GM23338 (cell line): Measurements from ENCODE around the gene PIRT. TPM values are rescaled to one million over a fixed set of nuclear protein-coding genes. Genes with fewer than 3 reads are reported as not detected.

Experiments
- ATAC-seq: fragments of 200-7000 bp; cut with Tn5 transposase; 3 replicates; pipeline ENCODE4 v1.9.1; 2020
- DNase-seq: peaks from one replicate; pipeline ENCODE4 v3.0.0-alpha.2; 2015; ENCODE audit warnings: low spot score
- H2AFZ ChIP-seq: fragments of 200-600 bp; sonication (generic); 2 replicates; pipeline ENCODE4 v1.8.0; 2016; ENCODE audit warnings: antibody characterized with exemption, mild to moderate bottlenecking, moderate library complexity
- H3F3A ChIP-seq: fragments of 200-600 bp; sonication (generic); replicated peaks from 2 replicates; pipeline ENCODE4 v1.8.0; 2017; ENCODE audit warnings: antibody characterized with exemption, mixed run types, low read depth
- H3K27ac ChIP-seq: fragments of 200-600 bp; sonication (generic); 2 replicates; pipeline ENCODE4 v1.6.1; 2016; ENCODE audit warnings: low read depth
- H3K27me3 ChIP-seq: fragments of 200-600 bp; sonication (generic); 2 replicates; pipeline ENCODE4 v1.8.0; 2016; ENCODE audit warnings: mild to moderate bottlenecking, mixed run types, moderate library complexity; ENCODE audit not compliant: insufficient read depth
- H3K36me3 ChIP-seq: fragments of 200-600 bp; sonication (generic); 2 replicates; pipeline ENCODE4 v1.8.0; 2016; ENCODE audit warnings: mild to moderate bottlenecking; ENCODE audit not compliant: insufficient read depth
- H3K4me1 ChIP-seq: fragments of 200-600 bp; sonication (generic); 2 replicates; pipeline ENCODE4 v1.8.0; 2016; ENCODE audit warnings: mild to moderate bottlenecking, moderate library complexity; ENCODE audit not compliant: insufficient read depth
- H3K4me2 ChIP-seq: fragments of 200-600 bp; sonication (generic); 2 replicates; pipeline ENCODE4 v1.7.1; 2017; ENCODE audit warnings: mixed run types
- H3K4me3 ChIP-seq: fragments of 200-600 bp; sonication (generic); 2 replicates; pipeline ENCODE4 v1.6.1; 2016; ENCODE audit warnings: mixed run types
- H3K79me2 ChIP-seq: fragments of 200-600 bp; sonication (generic); replicated peaks from 2 replicates; pipeline ENCODE4 v1.8.0; 2017; ENCODE audit warnings: mild to moderate bottlenecking; ENCODE audit not compliant: insufficient read depth
- H3K9me2 ChIP-seq: fragments of 200-600 bp; sonication (generic); 2 replicates; pipeline ENCODE4 v1.8.0; 2017; ENCODE audit not compliant: insufficient read depth
- H4K20me1 ChIP-seq: fragments of 200-600 bp; sonication (generic); replicated peaks from 2 replicates; pipeline ENCODE4 v1.8.0; 2017; ENCODE audit warnings: mild to moderate bottlenecking; ENCODE audit not compliant: insufficient read depth
- H3K27ac Mint-ChIP-seq: 2 replicates; pipeline ENCODE4 v1.8.0; 2020; ENCODE audit warnings: inconsistent platforms, mild to moderate bottlenecking, moderate library complexity, mixed read lengths
- H3K27me3 Mint-ChIP-seq: 3 replicates; pipeline ENCODE4 v1.8.0; 2022; ENCODE audit warnings: low read depth, mild to moderate bottlenecking, moderate library complexity, mixed read lengths, inconsistent platforms; ENCODE audit not compliant: insufficient read depth, poor library complexity
- H3K36me3 Mint-ChIP-seq: 3 replicates; pipeline ENCODE4 v1.8.0; 2021; ENCODE audit warnings: low read depth, mild to moderate bottlenecking, inconsistent platforms, moderate library complexity, mixed read lengths
- H3K4me1 Mint-ChIP-seq: 3 replicates; pipeline ENCODE4 v1.8.0; 2020; ENCODE audit warnings: mild to moderate bottlenecking, inconsistent platforms, mixed read lengths
- H3K4me3 Mint-ChIP-seq: 3 replicates; pipeline ENCODE4 v1.8.0; 2021; ENCODE audit warnings: moderate library complexity, mild to moderate bottlenecking, inconsistent platforms, mixed read lengths
- H3K9me3 Mint-ChIP-seq: 3 replicates; pipeline ENCODE4 v1.8.0; 2020; ENCODE audit warnings: moderate library complexity, mild to moderate bottlenecking, inconsistent platforms, mixed read lengths
- CREB1 ChIP-seq: fragments of 250-450 bp; sonication (Bioruptor Pico); IDR thresholded peaks from 2 replicates; pipeline ENCODE4 v1.5.0; 2020; ENCODE audit warnings: low read depth, mild to moderate bottlenecking, moderate library complexity
- CTCF ChIP-seq, 2 experiments: fragments of 200-600 bp in 1 of 2; sonication (generic) in 1 of 2; conservative IDR thresholded peaks; 2 replicates each; pipeline versions ENCODE4 v1.5.1 to v1.6.1; 2016 to 2017; ENCODE audit warnings: antibody characterized with exemption in 2 of 2, low read depth in 2 of 2, mild to moderate bottlenecking in 2 of 2, moderate library complexity in 1 of 2
- EZH2 ChIP-seq: fragments of 200-600 bp; sonication (generic); IDR thresholded peaks from one replicate; pipeline ENCODE4 v1.8.0; 2017; ENCODE audit warnings: antibody characterized with exemption, mild to moderate bottlenecking, low read depth; ENCODE audit not compliant: unreplicated experiment
- EZH2phosphoT487 ChIP-seq: fragments of 200-600 bp; sonication (generic); IDR thresholded peaks from one replicate; pipeline ENCODE4 v1.8.1; 2018; ENCODE audit warnings: antibody characterized with exemption; ENCODE audit not compliant: unreplicated experiment
- JUNB ChIP-seq: IDR thresholded peaks from one replicate; pipeline ENCODE4 v1.6.1; 2016; ENCODE audit warnings: antibody characterized with exemption; ENCODE audit not compliant: unreplicated experiment
- NANOG ChIP-seq: IDR thresholded peaks from 2 replicates; pipeline ENCODE4 v1.6.1; 2016; ENCODE audit warnings: antibody characterized with exemption, borderline replicate concordance
- POLR2AphosphoS5 ChIP-seq: IDR thresholded peaks from 2 replicates; pipeline ENCODE4 v1.6.1; 2016; ENCODE audit warnings: antibody characterized with exemption, low read depth
- REST ChIP-seq: IDR thresholded peaks from one replicate; pipeline ENCODE4 v1.6.1; 2018; ENCODE audit warnings: antibody characterized with exemption; ENCODE audit not compliant: unreplicated experiment
- ZNF331 ChIP-seq: fragments of 250-450 bp; sonication (Bioruptor Pico); IDR thresholded peaks from 2 replicates; pipeline ENCODE4 v1.5.0; 2020; ENCODE audit warnings: low read depth, mild to moderate bottlenecking, moderate library complexity
- ZNF462 ChIP-seq: fragments of 250-450 bp; sonication (Bioruptor Pico); IDR thresholded peaks from 2 replicates; pipeline ENCODE4 v1.5.0; 2020; ENCODE audit warnings: mild to moderate bottlenecking, moderate library complexity
- polyA plus RNA-seq: library from polyadenylated mRNA; unstranded; fragments of >200 nt; fragmentation: Nextera tagmentation; extraction: Ambion mirVana; gene quantifications from 2 replicates; pipeline ENCODE4 v1.2.1, GENCODE V29; 2016
- total RNA-seq: library from RNA; depleted of rRNA; stranded (reverse); fragments of >200 nt; shearing (Covaris generic); gene quantifications from 2 replicates; pipeline ENCODE4 v1.2.3, GENCODE V29; 2014

Gene PIRT
- total and polyA plus RNA-seq, 2 experiments from 2014 or later, result not detected

GRCh38 chr17:10775740-10776356, 62.0 kb downstream of the PIRT start:
- Histone ChIP-seq H3K27ac (no peak overlapping the region), H2AFZ (no peak overlapping the region), H3K4me2 (no peak overlapping the region), H3K9me2 (no peaks in the 10 kb centered on the region), H3K79me2 (no peaks in the 10 kb centered on the region), H3K4me3 (no peak overlapping the region), H3K27me3 (no peaks in the 10 kb centered on the region), H3K4me1 (no peaks in the 10 kb centered on the region), H3F3A (no peaks in the 10 kb centered on the region), H3K36me3 (no peaks in the 10 kb centered on the region), H4K20me1 (no peaks in the 10 kb centered on the region)
- peaks cover 5% of the 10 kb centered on the region for H3K27me3 Mint-ChIP-seq
- H3K27ac Mint-ChIP-seq, result no peak overlapping the region
- no peak overlapping the region for H3K4me3 Mint-ChIP-seq
- peaks cover 9% of the 10 kb centered on the region for H3K36me3 Mint-ChIP-seq
- DNase-seq (no peak), ATAC-seq (no peak)
- TF ChIP-seq NANOG, result no peak
- no peak for TF ChIP-seq REST
- H3K4me1 Mint-ChIP-seq, result peaks cover 4% of the 10 kb centered on the region
- H3K9me3 Mint-ChIP-seq, result peaks cover 12% of the 10 kb centered on the region

- H3K9me3 Mint-ChIP-seq, result peaks cover 10% of the 10 kb centered on the region
- H3K4me1 ChIP-seq, result no peaks in the 10 kb centered on the region
- peaks cover 9% of the 10 kb centered on the region for H3K36me3 Mint-ChIP-seq
- no peak overlapping the region for H3K4me2 ChIP-seq
- H3K9me2 ChIP-seq, result no peaks in the 10 kb centered on the region
- no peaks in the 10 kb centered on the region for H3K79me2 ChIP-seq
- H3K4me3 Mint-ChIP-seq, result no peak overlapping the region
- peaks cover 4% of the 10 kb centered on the region for H3K4me1 Mint-ChIP-seq
- no peaks in the 10 kb centered on the region for H3K27me3 ChIP-seq
- H3K27me3 Mint-ChIP-seq, result peaks cover 7% of the 10 kb centered on the region
- H4K20me1 ChIP-seq, result no peaks in the 10 kb centered on the region
- ATAC-seq, result no peak
- H3K27ac Mint-ChIP-seq, result no peak overlapping the region
- DNase-seq, result no peak
- no peaks in the 10 kb centered on the region for H3F3A ChIP-seq
- no peaks in the 10 kb centered on the region for H3K36me3 ChIP-seq
- H2AFZ ChIP-seq, result no peak overlapping the region
- no peak overlapping the region for H3K4me3 ChIP-seq
- H3K27ac ChIP-seq, result no peak overlapping the region
- TF ChIP-seq CREB1 (CRISPR knock-in tag) (no peak), CTCF (conservative IDR thresholded peaks at IDR 0.05; ENCODE audit: low read depth in 2 of 2) (no peak), ZNF331 (no peak), NANOG (no peak), EZH2 (no peak), POLR2AphosphoS5 (no peak), JUNB (no peak), ZNF462 (CRISPR knock-in tag) (no peak), EZH2phosphoT487 (no peak)
Measured at GRCh38 chr17:10775058-10775457, 62.8 kb downstream of the PIRT start.
